ENCODE results near the gene ACTR6. TPM values are rescaled to one million over a fixed set of nuclear protein-coding genes. Genes with fewer than 3 reads are reported as not detected.
"Not testable (repeated sequence)": the region's sequence is repeated elsewhere in the genome, so short reads cannot be mapped to it uniquely, and the experiment has no call there.

Gene ACTR6
- polyA plus RNA-seq, 1 experiment = 5.6 TPM

DNA sequence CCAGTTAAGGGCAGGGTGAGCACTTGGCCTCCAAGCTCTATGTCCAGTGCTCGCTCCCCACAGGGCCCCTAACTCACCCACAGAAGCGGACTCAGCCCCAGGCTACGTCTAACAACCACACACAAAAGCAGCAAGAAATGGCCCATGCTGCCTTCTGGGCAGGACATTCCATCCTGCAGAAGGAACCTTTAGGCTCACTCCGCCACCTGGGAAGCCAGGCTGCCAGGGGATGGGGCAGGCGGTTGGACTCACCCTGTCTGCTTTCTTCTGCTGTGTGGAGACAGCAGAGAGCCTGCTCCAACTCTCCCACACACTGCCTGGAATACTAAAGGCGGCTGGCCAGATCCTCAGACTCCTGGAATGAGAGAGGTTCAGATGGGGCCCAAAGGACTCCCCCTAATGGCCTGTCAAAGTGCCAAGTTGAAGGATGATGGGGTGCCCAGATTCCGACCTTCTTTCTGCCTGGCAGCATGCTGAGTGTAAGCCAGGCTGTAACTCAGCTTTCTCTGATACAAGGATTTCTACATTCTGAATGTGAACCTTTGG lies 30.2 kb upstream of the ACTR6 start:
- ChIA-PET CTCF (no interaction called here), POLR2A (no interaction called here)
- TF ChIP-seq, protein P1, sequence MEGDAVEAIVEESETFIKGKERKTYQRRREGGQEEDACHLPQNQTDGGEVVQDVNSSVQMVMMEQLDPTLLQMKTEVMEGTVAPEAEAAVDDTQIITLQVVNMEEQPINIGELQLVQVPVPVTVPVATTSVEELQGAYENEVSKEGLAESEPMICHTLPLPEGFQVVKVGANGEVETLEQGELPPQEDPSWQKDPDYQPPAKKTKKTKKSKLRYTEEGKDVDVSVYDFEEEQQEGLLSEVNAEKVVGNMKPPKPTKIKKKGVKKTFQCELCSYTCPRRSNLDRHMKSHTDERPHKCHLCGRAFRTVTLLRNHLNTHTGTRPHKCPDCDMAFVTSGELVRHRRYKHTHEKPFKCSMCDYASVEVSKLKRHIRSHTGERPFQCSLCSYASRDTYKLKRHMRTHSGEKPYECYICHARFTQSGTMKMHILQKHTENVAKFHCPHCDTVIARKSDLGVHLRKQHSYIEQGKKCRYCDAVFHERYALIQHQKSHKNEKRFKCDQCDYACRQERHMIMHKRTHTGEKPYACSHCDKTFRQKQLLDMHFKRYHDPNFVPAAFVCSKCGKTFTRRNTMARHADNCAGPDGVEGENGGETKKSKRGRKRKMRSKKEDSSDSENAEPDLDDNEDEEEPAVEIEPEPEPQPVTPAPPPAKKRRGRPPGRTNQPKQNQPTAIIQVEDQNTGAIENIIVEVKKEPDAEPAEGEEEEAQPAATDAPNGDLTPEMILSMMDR (IDR thresholded peaks at IDR 0.05; ENCODE audit: insufficient read depth, low read depth, low read length) = no peak
- no peak overlapping the region for H3K4me3 ChIP-seq (ENCODE audit: low read depth, low read length)
- H3K27me3 ChIP-seq (ENCODE audit: control insufficient read depth, insufficient read depth, low read length) = no peaks in the 10 kb centered on the region
- no peaks in the 10 kb centered on the region for H3K36me3 ChIP-seq (ENCODE audit: control insufficient read depth, insufficient read depth, low read length)
- DNase-seq (ENCODE audit: low read depth) = no peak

DNA sequence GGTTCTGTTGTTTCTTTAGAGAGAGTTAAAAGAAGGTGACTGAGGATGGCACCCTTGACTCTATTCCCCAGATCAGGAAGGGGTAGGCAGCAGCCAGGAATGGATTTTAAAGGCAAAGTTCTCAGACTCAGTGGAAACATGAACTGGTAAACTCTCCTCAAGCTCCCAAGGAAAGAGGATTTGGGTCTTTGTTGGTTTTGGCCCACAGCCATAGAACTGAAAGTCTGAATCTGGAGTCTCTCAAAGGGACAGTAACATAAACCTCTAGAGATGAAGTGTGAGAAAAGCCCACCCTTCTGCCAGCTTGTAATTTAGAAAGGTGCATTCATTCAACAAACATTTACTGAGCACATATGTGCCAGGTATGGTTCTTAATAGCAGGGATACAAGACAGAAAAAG lies 29.4 kb upstream of the ACTR6 start:
- Histone ChIP-seq H3K36me3 (ENCODE audit: control insufficient read depth, insufficient read depth, low read length) (no peaks in the 10 kb centered on the region), H3K27me3 (ENCODE audit: control insufficient read depth, insufficient read depth, low read length) (no peaks in the 10 kb centered on the region), H3K4me3 (ENCODE audit: low read depth, low read length) (no peak overlapping the region)
- ChIA-PET POLR2A (no interaction called here), CTCF (interaction anchor here (0.9 kb wide), 1 partner anchor 17 kb away, joined by 3 read pairs; no protein-coding TSS in a partner anchor)
- TF ChIP-seq, protein P1 (IDR thresholded peaks at IDR 0.05; ENCODE audit: insufficient read depth, low read depth, low read length) = no peak
- DNase-seq (ENCODE audit: low read depth) = no peak

DNA sequence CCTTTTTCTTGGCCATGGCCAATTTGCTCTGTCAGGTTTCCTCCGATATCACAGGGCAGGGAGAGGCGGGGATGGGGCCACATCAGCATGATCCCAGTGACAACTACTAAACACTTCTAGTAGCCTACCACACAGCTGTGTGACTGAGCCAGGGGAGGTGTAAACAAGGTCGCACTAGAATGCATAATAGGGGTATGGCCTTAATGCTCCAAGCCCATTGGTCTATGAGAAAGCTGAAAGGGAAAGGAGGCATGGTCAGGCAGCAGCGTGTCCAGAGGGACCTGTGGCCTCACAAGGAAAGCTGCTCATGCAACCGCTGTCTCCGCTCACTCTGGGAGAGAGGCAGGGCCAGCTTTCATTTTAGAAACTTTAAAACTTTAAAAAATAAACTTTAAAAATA lies 27.5 kb upstream of the ACTR6 start:
- DNase-seq (ENCODE audit: low read depth) = no peak
- Histone ChIP-seq H3K36me3 (ENCODE audit: control insufficient read depth, insufficient read depth, low read length) (no peaks in the 10 kb centered on the region), H3K4me3 (ENCODE audit: low read depth, low read length) (no peak overlapping the region), H3K27me3 (ENCODE audit: control insufficient read depth, insufficient read depth, low read length) (no peaks in the 10 kb centered on the region)
- POLR2A ChIA-PET = no interaction called here
- TF ChIP-seq, protein P1 (IDR thresholded peaks at IDR 0.05; ENCODE audit: insufficient read depth, low read depth, low read length) = no peak
- CTCF ChIA-PET = interaction anchor here (1.2 kb wide), 1 partner anchor 16 kb away, joined by 3 read pairs; no protein-coding TSS in a partner anchor

DNA sequence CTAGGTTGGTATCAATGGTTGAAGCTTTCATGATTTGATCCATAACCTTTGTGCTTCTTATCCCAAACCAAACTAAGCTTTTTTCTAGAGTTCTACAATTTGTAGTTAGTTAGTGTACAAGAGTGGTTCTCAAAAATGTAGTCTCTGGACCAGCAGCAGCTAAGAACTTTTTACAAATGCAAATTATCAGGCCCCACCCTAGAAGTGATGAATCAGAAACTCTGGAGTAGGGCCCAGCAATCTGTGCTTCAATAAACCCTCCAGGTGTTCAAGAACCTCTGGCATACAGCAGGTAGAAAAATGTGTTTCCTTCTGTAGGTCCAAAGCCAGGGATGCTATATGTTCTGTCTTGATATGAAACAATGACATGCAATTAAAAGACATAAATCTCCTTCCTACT lies 26.1 kb upstream of the ACTR6 start:
- POLR2A ChIA-PET = interaction anchor here (0.7 kb wide), 1 partner anchor 60 kb away, joined by 4 read pairs; no protein-coding TSS in a partner anchor
- TF ChIP-seq, protein P1 (IDR thresholded peaks at IDR 0.05; ENCODE audit: insufficient read depth, low read depth, low read length) = no peak
- no peak overlapping the region for H3K4me3 ChIP-seq (ENCODE audit: low read depth, low read length)
- H3K27me3 ChIP-seq (ENCODE audit: control insufficient read depth, insufficient read depth, low read length) = no peaks in the 10 kb centered on the region
- CTCF ChIA-PET = interaction anchor here (1.0 to 1.2 kb wide), 2 partner anchors 18 to 20 kb away, joined by 3 to 5 read pairs; no protein-coding TSS in a partner anchor
- no peaks in the 10 kb centered on the region for H3K36me3 ChIP-seq (ENCODE audit: control insufficient read depth, insufficient read depth, low read length)
- no peak for DNase-seq (ENCODE audit: low read depth)

DNA sequence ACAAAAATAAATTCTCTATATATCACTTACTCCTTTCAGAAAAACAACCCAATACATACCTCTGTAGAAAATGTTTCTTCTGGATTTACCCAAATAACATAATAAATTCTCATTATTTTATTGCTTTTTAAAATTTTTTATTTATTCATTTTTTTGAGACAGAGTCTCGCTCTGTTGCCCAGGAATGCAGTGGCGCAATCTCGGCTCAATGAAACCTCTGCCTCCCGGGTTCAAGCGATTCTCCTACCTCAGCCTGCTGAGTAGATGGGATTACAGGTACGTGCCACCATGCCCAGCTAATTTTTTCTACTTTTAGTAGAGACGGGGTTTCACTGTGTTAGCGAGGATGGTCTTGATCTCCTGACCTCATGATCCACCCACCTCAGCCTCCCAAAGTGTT lies 24.1 kb upstream of the ACTR6 start:
- H3K4me3 ChIP-seq (ENCODE audit: low read depth, low read length) = not testable (repeated sequence)

DNA sequence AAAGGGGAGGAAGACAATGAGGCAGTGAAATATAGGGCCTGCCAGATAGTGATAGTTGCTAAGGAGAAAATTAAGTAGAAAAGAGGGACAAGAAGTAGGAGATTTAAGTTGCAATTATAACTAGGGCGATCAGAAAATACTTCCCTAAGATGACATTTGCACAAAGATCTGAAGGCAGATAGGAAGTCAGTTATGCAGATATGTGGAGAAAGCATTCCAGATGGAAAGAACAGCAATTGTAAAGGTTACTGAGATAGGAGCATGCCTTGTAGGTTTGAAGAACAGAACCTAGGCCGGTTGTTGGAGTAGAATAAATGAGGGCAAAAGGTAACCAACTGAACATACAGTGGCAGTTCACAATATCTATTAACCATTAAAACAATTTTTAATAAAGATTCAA lies 21.4 kb upstream of the ACTR6 start:
- H3K4me3 ChIP-seq (ENCODE audit: low read depth, low read length) = no peak overlapping the region
- TF ChIP-seq, protein P1 (IDR thresholded peaks at IDR 0.05; ENCODE audit: insufficient read depth, low read depth, low read length) = no peak
- ChIA-PET POLR2A (no interaction called here), CTCF (no interaction called here)
- DNase-seq (ENCODE audit: low read depth) = no peak
- H3K27me3 ChIP-seq (ENCODE audit: control insufficient read depth, insufficient read depth, low read length) = no peaks in the 10 kb centered on the region
- no peaks in the 10 kb centered on the region for H3K36me3 ChIP-seq (ENCODE audit: control insufficient read depth, insufficient read depth, low read length)

More for the DNA sequence above, 24.1 kb upstream of the ACTR6 start:
- DNase-seq (ENCODE audit: low read depth); H3K27me3 ChIP-seq (ENCODE audit: control insufficient read depth, insufficient read depth, low read length); POLR2A ChIA-PET; H3K36me3 ChIP-seq (ENCODE audit: control insufficient read depth, insufficient read depth, low read length): not testable (repeated sequence)
- CTCF ChIA-PET = interaction anchor here (0.9 kb wide), 1 partner anchor 15 kb away, joined by 3 read pairs; no protein-coding TSS in a partner anchor

Measured in BJ (cell line).